H1 (cell line): ENCODE results near the gene PHF3. TPM values are rescaled to one million over a fixed set of nuclear protein-coding genes. Genes with fewer than 3 reads are reported as not detected.

Experiments
- CHD1 ChIP-seq: IDR thresholded peaks from 2 replicates; pipeline ENCODE4 v1.6.1; 2012; ENCODE audit warnings: low read depth, low read length, improper control_type of control experiment
- CHD7 ChIP-seq: fragments of 300-600 bp; sonication (generic); IDR thresholded peaks from 2 replicates; pipeline ENCODE4 v1.7.1; 2012; ENCODE audit warnings: low read length, moderate library complexity, mild to moderate bottlenecking, inconsistent platforms; ENCODE audit not compliant: insufficient replicate concordance
- E2F6 ChIP-seq: IDR thresholded peaks from 2 replicates; pipeline ENCODE4 v1.6.1; 2012; ENCODE audit warnings: inconsistent platforms
- MAX ChIP-seq: IDR thresholded peaks from 2 replicates; pipeline ENCODE4 v1.6.1; 2012; ENCODE audit warnings: inconsistent platforms
- POU5F1 ChIP-seq: IDR thresholded peaks from 2 replicates; pipeline ENCODE4 v1.6.1; 2011; ENCODE audit warnings: low read depth, mild to moderate bottlenecking, low read length, moderate library complexity
- RBBP5 ChIP-seq: IDR thresholded peaks from 2 replicates; pipeline ENCODE4 v1.7.1; 2012; ENCODE audit warnings: low read depth, mild to moderate bottlenecking, inconsistent platforms, low read length, moderate library complexity, borderline replicate concordance
- SIX5 ChIP-seq: IDR thresholded peaks from 2 replicates; pipeline ENCODE4 v1.6.1; 2011; ENCODE audit warnings: mild to moderate bottlenecking, low read depth, low read length
- polyA plus RNA-seq, 7 experiments: library from polyadenylated mRNA; depleted of rRNA in 3 of 7; stranded (reverse) in 5 of 7; unstranded in 2 of 7; fragments of >200 nt in 5 of 7; fragments of 200-250 nt in 2 of 7; gene quantifications; 1 replicate in 5 of 7; 2 replicates in 1 of 7; 4 replicates in 1 of 7; pipeline versions ENCODE4 v1.2.1 to v1.2.3, GENCODE V29; 2011 to 2013; ENCODE audit warnings: missing spikeins in 2 of 7, mixed read lengths in 2 of 7
- total RNA-seq: library from RNA; stranded (reverse); fragmentation: NEBNext Ultra II Directional; extraction: Animal tissue kit (Norgen Biotek cat#: 25700); gene quantifications from 2 replicates; pipeline ENCODE4 v1.2.1, GENCODE V29; 2021

Gene PHF3
- total and polyA plus RNA-seq, 2 of the 8 experiments (the other 6 are each of a cell fraction or from before 2014, with no cell fraction given) = 10.1 to 69.3 TPM

- TF ChIP-seq CHD7 = no peak
- TF ChIP-seq RBBP5 = no peak
- no peak for TF ChIP-seq MAX
- TF ChIP-seq POU5F1 = no peak
- TF ChIP-seq E2F6 = no peak
- TF ChIP-seq CHD1 = no peak
- TF ChIP-seq SIX5 = no peak
- TF ChIP-seq, all 59 proteins: peak for 0
Observed at GRCh38 chr6:63677282-63677681, 41.7 kb downstream of the PHF3 start (continued).
